ENCODE data around the gene KLRK1. TPM values are rescaled to one million over a fixed set of nuclear protein-coding genes. Genes with fewer than 3 reads are reported as not detected.

The KLRK1 gene
- total and polyA plus RNA-seq, 4 donors, result 1.6 to 5.7 (median 3.4) TPM

GRCh38 chr12:10405294-10405693 is 15.5 kb upstream of the KLRK1 start:
- H3K4me1 ChIP-seq (ENCODE audit: control insufficient read depth in 5 of 5, insufficient read depth in 5 of 5, low read length in 5 of 5), result no peaks in the 10 kb centered on the region
- no peak overlapping the region for H3K4me3 ChIP-seq
- DNase-seq (no peak), ATAC-seq (ENCODE audit: insufficient read depth, low FRiP score) (no peak)
- H3K36me3 ChIP-seq (ENCODE audit: control insufficient read depth in 4 of 4, insufficient read depth in 4 of 4, low read length in 4 of 4), result no peaks in the 10 kb centered on the region
- H3K27me3 ChIP-seq (ENCODE audit: control insufficient read depth in 3 of 3, insufficient read depth in 3 of 3, low read length in 2 of 3), result no peaks in the 10 kb centered on the region
- H3K9me3 ChIP-seq (ENCODE audit: control insufficient read depth in 4 of 4, insufficient read depth in 3 of 4, low read length in 3 of 4), result no peaks in the 10 kb centered on the region
- no peak for TF ChIP-seq CTCF (IDR thresholded peaks at IDR 0.05; ENCODE audit: control extremely low read depth, extremely low read depth)
- no peak overlapping the region for H3K27ac ChIP-seq (ENCODE audit: low read depth in 1 of 2, low read length in 1 of 2)
- WGBS, 2 donors, result 92 to 94% methylated on average over 5 of the region's 5 CpGs
- no peak overlapping the region for H3K9ac ChIP-seq (ENCODE audit: insufficient read depth in 1 of 2, low read length in 2 of 2)

GRCh38 chr12:10404798-10405197 is 15.0 kb upstream of the KLRK1 start:
- H3K27ac ChIP-seq (ENCODE audit: low read depth in 1 of 2, low read length in 1 of 2), result no peak overlapping the region
- DNase-seq (no peak), ATAC-seq (ENCODE audit: insufficient read depth, low FRiP score) (no peak)
- no peaks in the 10 kb centered on the region for H3K9me3 ChIP-seq (ENCODE audit: control insufficient read depth in 4 of 4, insufficient read depth in 3 of 4, low read length in 3 of 4)
- H3K36me3 ChIP-seq (ENCODE audit: control insufficient read depth in 4 of 4, insufficient read depth in 4 of 4, low read length in 4 of 4), result no peaks in the 10 kb centered on the region
- no peak overlapping the region for H3K9ac ChIP-seq (ENCODE audit: insufficient read depth in 1 of 2, low read length in 2 of 2)
- H3K27me3 ChIP-seq (ENCODE audit: control insufficient read depth in 3 of 3, insufficient read depth in 3 of 3, low read length in 2 of 3), result no peaks in the 10 kb centered on the region
- no peak for TF ChIP-seq CTCF (IDR thresholded peaks at IDR 0.05; ENCODE audit: control extremely low read depth, extremely low read depth)
- H3K4me1 ChIP-seq (ENCODE audit: control insufficient read depth in 5 of 5, insufficient read depth in 5 of 5, low read length in 5 of 5), result no peaks in the 10 kb centered on the region
- H3K4me3 ChIP-seq, result no peak overlapping the region

- Histone ChIP-seq H3K4me3 (no peak overlapping the region), H3K9ac (ENCODE audit: insufficient read depth in 1 of 2, low read length in 2 of 2) (no peak overlapping the region), H3K27ac (ENCODE audit: low read depth in 1 of 2, low read length in 1 of 2) (no peak overlapping the region), H3K27me3 (ENCODE audit: control insufficient read depth in 3 of 3, insufficient read depth in 3 of 3, low read length in 2 of 3) (no peaks in the 10 kb centered on the region), H3K4me1 (ENCODE audit: control insufficient read depth in 5 of 5, insufficient read depth in 5 of 5, low read length in 5 of 5) (peaks cover 0 to 1% (median 0%) of the 10 kb centered on the region in 5 donors), H3K36me3 (ENCODE audit: control insufficient read depth in 4 of 4, insufficient read depth in 4 of 4, low read length in 4 of 4) (no peaks in the 10 kb centered on the region), H3K9me3 (ENCODE audit: control insufficient read depth in 4 of 4, insufficient read depth in 3 of 4, low read length in 3 of 4) (no peaks in the 10 kb centered on the region)
- DNase-seq (no peak), ATAC-seq (ENCODE audit: insufficient read depth, low FRiP score) (no peak)
- no peak for TF ChIP-seq CTCF (IDR thresholded peaks at IDR 0.05; ENCODE audit: control extremely low read depth, extremely low read depth)
Measured at GRCh38 chr12:10400829-10401228, 11.0 kb upstream of the KLRK1 start.

- Histone ChIP-seq H3K9me3 (ENCODE audit: control insufficient read depth in 4 of 4, insufficient read depth in 3 of 4, low read length in 3 of 4) (no peaks in the 10 kb centered on the region), H3K36me3 (ENCODE audit: control insufficient read depth in 4 of 4, insufficient read depth in 4 of 4, low read length in 4 of 4) (no peaks in the 10 kb centered on the region), H3K27ac (ENCODE audit: low read depth in 1 of 2, low read length in 1 of 2) (no peak overlapping the region), H3K27me3 (ENCODE audit: control insufficient read depth in 3 of 3, insufficient read depth in 3 of 3, low read length in 2 of 3) (no peaks in the 10 kb centered on the region), H3K9ac (ENCODE audit: insufficient read depth in 1 of 2, low read length in 2 of 2) (no peak overlapping the region), H3K4me1 (ENCODE audit: control insufficient read depth in 5 of 5, insufficient read depth in 5 of 5, low read length in 5 of 5) (peaks cover 0 to 5% (median 1%) of the 10 kb centered on the region in 5 donors), H3K4me3 (no peak overlapping the region)
- 84 to 89% methylated on average over 2 of the region's 2 CpGs for WGBS, 2 donors
- TF ChIP-seq CTCF (IDR thresholded peaks at IDR 0.05; ENCODE audit: control extremely low read depth, extremely low read depth), result no peak
- no peak for DNase-seq
- ATAC-seq (ENCODE audit: insufficient read depth, low FRiP score), result no peak
Measured at GRCh38 chr12:10398168-10398567, 8.3 kb upstream of the KLRK1 start.
